Activated naive CD4-positive, alpha-beta T cell treated with anti-CD3 and anti-CD28 coated beads for 36 hours (primary cell): ENCODE data around the gene C7orf57. TPM values are rescaled to one million over a fixed set of nuclear protein-coding genes. Genes with fewer than 3 reads are reported as not detected.

Source experiments
- CTCF ChIA-PET: fragments of 350-600 bp; sonication (Branson Sonifier 250); formaldehyde crosslinking; loops from one replicate; lab custom pipeline; 2021; ENCODE audit warnings: antibody characterized with exemption; lab: Charles Lee
- DNase-seq: peaks from one replicate; pipeline ENCODE4 v3.0.0-alpha.2; 2020
- H3K27ac Mint-ChIP-seq: one replicate; pipeline ENCODE4 v1.8.0; 2021; ENCODE audit warnings: mild to moderate bottlenecking, mixed read lengths
- H3K27me3 Mint-ChIP-seq: one replicate; pipeline ENCODE4 v1.8.0; 2021; ENCODE audit warnings: low read depth, mixed read lengths
- H3K36me3 Mint-ChIP-seq: one replicate; pipeline ENCODE4 v1.8.0; 2021; ENCODE audit warnings: low read depth, mixed read lengths
- H3K4me1 Mint-ChIP-seq: one replicate; pipeline ENCODE4 v1.8.0; 2021; ENCODE audit warnings: low read depth, mixed read lengths
- H3K4me3 Mint-ChIP-seq: one replicate; pipeline ENCODE4 v1.8.0; 2021; ENCODE audit warnings: mild to moderate bottlenecking, moderate library complexity, mixed read lengths
- H3K9me3 Mint-ChIP-seq: one replicate; pipeline ENCODE4 v1.8.0; 2021; ENCODE audit warnings: mixed read lengths
- intact Hi-C: fragments of 100-400 bp; cut with micrococcal nuclease; formaldehyde crosslinking; loops from one replicate; pipeline ENCODE4 v1.15.1; 2023
- total RNA-seq, 2 experiments: library from RNA; stranded (reverse); gene quantifications; one replicate each; pipeline ENCODE4 v1.2.3, GENCODE V29; 2021

The C7orf57 gene
- total RNA-seq, 2 experiments from 2014 or later = 0.29 to 0.44 TPM

GRCh38 chr7:48089046-48090003, 54.0 kb downstream of the C7orf57 start, which contains the start of gene UPP1:
UPP1 (plus strand) TSS chr7:48089265; CDS start chr7:48094784, 5,519 bp downstream.
- H3K4me1 Mint-ChIP-seq = peaks cover 77% of the 10 kb centered on the region

GRCh38 chr7:48090095-48090805, 54.9 kb downstream of the C7orf57 start:
- intact Hi-C loops = no loop called here
- Mint-ChIP-seq H3K27me3 (no peaks in the 10 kb centered on the region), H3K9me3 (no peaks in the 10 kb centered on the region), H3K4me1 (peaks cover 75% of the 10 kb centered on the region), H3K36me3 (peaks cover 34% of the 10 kb centered on the region), H3K4me3 (peak overlapping the region; percentile 84), H3K27ac (no peak overlapping the region)
- CTCF ChIA-PET = interaction anchor here (1.2 kb wide), 1 partner anchor 99 kb away, joined by 6 read pairs; no protein-coding TSS in a partner anchor
- no peak for DNase-seq

More at GRCh38 chr7:48089046-48090003, 54.0 kb downstream of the C7orf57 start, which contains the start of gene UPP1:
- peak; percentile 91 for DNase-seq
- no peaks in the 10 kb centered on the region for H3K9me3 Mint-ChIP-seq
- intact Hi-C loops = loop anchor here (1.0 kb wide), 3 partner anchors 8 to 110 kb away; partner anchors contain the start of gene HUS1
- H3K27me3 Mint-ChIP-seq = no peaks in the 10 kb centered on the region
- H3K36me3 Mint-ChIP-seq = peaks cover 27% of the 10 kb centered on the region
- peak within 1 kb of the TSS; percentile 84 for H3K4me3 Mint-ChIP-seq
- CTCF ChIA-PET = interaction anchor here (1.2 kb wide), 1 partner anchor 98 kb away, joined by 6 read pairs; no protein-coding TSS in a partner anchor
- peak within 1 kb of the TSS; percentile 92 for H3K27ac Mint-ChIP-seq

- peaks cover 43% of the 10 kb centered on the region for H3K36me3 Mint-ChIP-seq
- intact Hi-C loops = no loop called here
- CTCF ChIA-PET = interaction anchor here (1.8 to 2.5 kb wide), 3 partner anchors 10 to 100 kb away, joined by 5 to 11 read pairs (median 10); no protein-coding TSS in a partner anchor
Measured at GRCh38 chr7:48091506-48092433, 56.4 kb downstream of the C7orf57 start.

GRCh38 chr7:48094861-48095293, 59.5 kb downstream of the C7orf57 start:
- Mint-ChIP-seq H3K27me3 (no peaks in the 10 kb centered on the region), H3K4me3 (no peak overlapping the region), H3K27ac (no peak overlapping the region), H3K36me3 (peaks cover 58% of the 10 kb centered on the region), H3K9me3 (no peaks in the 10 kb centered on the region), H3K4me1 (peaks cover 84% of the 10 kb centered on the region)
- intact Hi-C loops = no loop called here
- CTCF ChIA-PET = interaction anchor here (0.7 to 2.6 kb wide), 2 partner anchors 103 to 200 kb away, joined by 3 to 12 read pairs; no protein-coding TSS in a partner anchor
- no peak for DNase-seq

More at GRCh38 chr7:48091506-48092433, 56.4 kb downstream of the C7orf57 start:
- peaks cover 74% of the 10 kb centered on the region for H3K4me1 Mint-ChIP-seq
- DNase-seq = no peak
- no peaks in the 10 kb centered on the region for H3K9me3 Mint-ChIP-seq
- no peaks in the 10 kb centered on the region for H3K27me3 Mint-ChIP-seq
- H3K4me3 Mint-ChIP-seq = no peak overlapping the region
- peak overlapping the region; percentile 11 for H3K27ac Mint-ChIP-seq

GRCh38 chr7:48096273-48096672, 60.9 kb downstream of the C7orf57 start:
- intact Hi-C loops = loop anchor here (2.0 kb wide), 1 partner anchor 203 kb away; no protein-coding TSS in a partner anchor
- peak overlapping the region; percentile 48 for H3K4me3 Mint-ChIP-seq
- CTCF ChIA-PET = interaction anchor here (0.7 to 2.6 kb wide), 6 partner anchors 14 to 134 kb away, joined by 3 to 12 read pairs (median 4); partner anchors contain the start of gene C7orf57
- no peaks in the 10 kb centered on the region for H3K9me3 Mint-ChIP-seq
- peaks cover 71% of the 10 kb centered on the region for H3K4me1 Mint-ChIP-seq
- peak overlapping the region; percentile 94 for H3K27ac Mint-ChIP-seq
- H3K36me3 Mint-ChIP-seq = peaks cover 50% of the 10 kb centered on the region
- no peaks in the 10 kb centered on the region for H3K27me3 Mint-ChIP-seq
- DNase-seq = peak; percentile 70

GRCh38 chr7:48097521-48098231, 62.3 kb downstream of the C7orf57 start:
- CTCF ChIA-PET = interaction anchor here (1.2 to 1.6 kb wide), 2 partner anchors 12 to 131 kb away, joined by 3 to 9 read pairs; no protein-coding TSS in a partner anchor
- intact Hi-C loops = loop anchor here (1.0 to 2.0 kb wide), 5 partner anchors 8 to 201 kb away; partner anchors contain the start of genes HUS1 and UPP1
- Mint-ChIP-seq H3K27me3 (no peaks in the 10 kb centered on the region), H3K9me3 (no peaks in the 10 kb centered on the region), H3K36me3 (peaks cover 51% of the 10 kb centered on the region), H3K27ac (peak overlapping the region; percentile 91), H3K4me3 (peak overlapping the region; percentile 42), H3K4me1 (peaks cover 65% of the 10 kb centered on the region)
- peak; percentile 39 for DNase-seq

GRCh38 chr7:48098846-48099245, 63.5 kb downstream of the C7orf57 start:
- intact Hi-C loops = no loop called here
- H3K27ac Mint-ChIP-seq = peak overlapping the region; percentile 91
- H3K4me3 Mint-ChIP-seq = no peak overlapping the region
- H3K9me3 Mint-ChIP-seq = no peaks in the 10 kb centered on the region
- H3K36me3 Mint-ChIP-seq = peaks cover 52% of the 10 kb centered on the region
- H3K27me3 Mint-ChIP-seq = no peaks in the 10 kb centered on the region
- H3K4me1 Mint-ChIP-seq = peaks cover 61% of the 10 kb centered on the region
- CTCF ChIA-PET = interaction anchor here (1.6 kb wide), 1 partner anchor 11 kb away, joined by 9 read pairs; no protein-coding TSS in a partner anchor
- DNase-seq = no peak

GRCh38 chr7:48099781-48100180, 64.4 kb downstream of the C7orf57 start:
- intact Hi-C loops = no loop called here
- DNase-seq = no peak
- H3K9me3 Mint-ChIP-seq = no peaks in the 10 kb centered on the region

GRCh38 chr7:48101352-48101751, 66.0 kb downstream of the C7orf57 start:
- H3K36me3 Mint-ChIP-seq = peaks cover 47% of the 10 kb centered on the region
- DNase-seq = no peak
- no peaks in the 10 kb centered on the region for H3K27me3 Mint-ChIP-seq
- no peaks in the 10 kb centered on the region for H3K9me3 Mint-ChIP-seq
- H3K4me1 Mint-ChIP-seq = peaks cover 40% of the 10 kb centered on the region
- CTCF ChIA-PET = interaction anchor here (0.6 to 2.2 kb wide), 8 partner anchors 10 to 156 kb away, joined by 3 to 11 read pairs (median 4); no protein-coding TSS in a partner anchor
- no peak overlapping the region for H3K27ac Mint-ChIP-seq
- no peak overlapping the region for H3K4me3 Mint-ChIP-seq
- intact Hi-C loops = no loop called here

More at GRCh38 chr7:48099781-48100180, 64.4 kb downstream of the C7orf57 start:
- Mint-ChIP-seq H3K4me1 (peaks cover 55% of the 10 kb centered on the region), H3K27me3 (no peaks in the 10 kb centered on the region), H3K27ac (peak overlapping the region; percentile 20), H3K36me3 (peaks cover 53% of the 10 kb centered on the region), H3K4me3 (no peak overlapping the region)
- CTCF ChIA-PET = interaction anchor here (0.7 kb wide), 1 partner anchor 155 kb away, joined by 3 read pairs; no protein-coding TSS in a partner anchor

- Mint-ChIP-seq H3K4me1 (peaks cover 35% of the 10 kb centered on the region), H3K4me3 (no peak overlapping the region), H3K9me3 (no peaks in the 10 kb centered on the region), H3K27ac (peak overlapping the region; percentile 21), H3K36me3 (peaks cover 44% of the 10 kb centered on the region), H3K27me3 (no peaks in the 10 kb centered on the region)
- CTCF ChIA-PET = interaction anchor here (0.7 to 2.9 kb wide), 9 partner anchors 9 to 124 kb away, joined by 3 to 14 read pairs (median 4); no protein-coding TSS in a partner anchor
- intact Hi-C loops = no loop called here
- DNase-seq = peak; percentile 46
Measured at GRCh38 chr7:48101968-48102367, 66.6 kb downstream of the C7orf57 start.
